Measurements from ENCODE around the gene CCDC188.

CCDC188 gene

DNA sequence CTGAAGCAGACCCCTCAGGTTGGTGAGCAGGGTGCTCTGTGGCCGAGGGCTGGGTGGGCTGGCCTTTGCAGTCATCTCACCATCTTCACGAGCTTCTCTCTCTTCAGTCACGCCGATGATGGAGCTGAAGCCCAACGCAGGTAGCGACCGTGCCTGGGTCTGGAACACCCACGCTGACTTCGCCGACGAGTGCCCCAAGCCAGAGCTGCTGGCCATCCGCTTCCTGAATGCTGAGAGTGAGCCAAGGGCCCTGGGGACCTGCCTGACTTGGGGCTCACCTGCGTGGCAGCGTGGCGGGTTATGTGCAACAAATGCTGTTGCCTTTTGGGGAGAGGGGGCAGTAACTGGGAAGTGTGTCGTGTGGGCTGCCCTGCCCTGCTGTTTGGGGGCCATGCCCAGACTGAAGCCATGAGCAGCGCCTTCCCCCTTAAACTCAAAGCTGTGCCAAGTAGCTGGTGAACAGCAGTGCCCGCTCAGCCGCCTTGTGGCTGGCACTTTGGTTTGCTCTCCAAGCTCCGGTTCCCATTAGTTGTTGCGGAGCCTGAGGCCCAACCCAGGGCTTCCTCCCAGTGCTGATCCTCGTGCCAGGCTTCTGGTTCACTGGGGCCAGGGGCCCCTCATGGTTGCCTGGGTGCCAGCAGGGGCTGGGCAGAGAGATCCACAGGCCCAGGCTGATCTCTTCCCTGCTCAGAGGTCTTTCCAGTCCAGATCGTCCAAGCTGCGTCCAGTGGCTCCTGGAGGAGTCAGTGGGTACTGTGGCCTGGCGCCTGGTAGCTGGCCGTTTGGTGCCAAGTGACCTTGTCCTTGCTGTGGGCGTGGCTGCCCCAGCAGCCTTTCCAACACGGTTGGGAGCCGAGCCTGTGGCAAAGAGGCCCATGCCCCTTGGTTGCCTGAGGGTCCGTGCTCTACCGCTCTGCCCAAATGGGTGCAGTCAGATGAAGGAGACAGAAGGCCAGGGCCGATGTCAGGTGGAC is 25.4 kb downstream of the CCDC188 start:
- DNase-seq = no peak
- Histone ChIP-seq H3K4me3 (ENCODE audit: low read depth, low read length) (no peak overlapping the region), H3K9me3 (ENCODE audit: severe bottlenecking) (no peaks in the 10 kb centered on the region), H3K27ac (peak overlapping the region; percentile 7; the same call in 1 of the 2 replicates), H3K36me3 (peaks cover 69% of the 10 kb centered on the region), H3K27me3 (ENCODE audit: insufficient read depth, low read depth, severe bottlenecking) (no peaks in the 10 kb centered on the region)
- TF ChIP-seq, protein P1, sequence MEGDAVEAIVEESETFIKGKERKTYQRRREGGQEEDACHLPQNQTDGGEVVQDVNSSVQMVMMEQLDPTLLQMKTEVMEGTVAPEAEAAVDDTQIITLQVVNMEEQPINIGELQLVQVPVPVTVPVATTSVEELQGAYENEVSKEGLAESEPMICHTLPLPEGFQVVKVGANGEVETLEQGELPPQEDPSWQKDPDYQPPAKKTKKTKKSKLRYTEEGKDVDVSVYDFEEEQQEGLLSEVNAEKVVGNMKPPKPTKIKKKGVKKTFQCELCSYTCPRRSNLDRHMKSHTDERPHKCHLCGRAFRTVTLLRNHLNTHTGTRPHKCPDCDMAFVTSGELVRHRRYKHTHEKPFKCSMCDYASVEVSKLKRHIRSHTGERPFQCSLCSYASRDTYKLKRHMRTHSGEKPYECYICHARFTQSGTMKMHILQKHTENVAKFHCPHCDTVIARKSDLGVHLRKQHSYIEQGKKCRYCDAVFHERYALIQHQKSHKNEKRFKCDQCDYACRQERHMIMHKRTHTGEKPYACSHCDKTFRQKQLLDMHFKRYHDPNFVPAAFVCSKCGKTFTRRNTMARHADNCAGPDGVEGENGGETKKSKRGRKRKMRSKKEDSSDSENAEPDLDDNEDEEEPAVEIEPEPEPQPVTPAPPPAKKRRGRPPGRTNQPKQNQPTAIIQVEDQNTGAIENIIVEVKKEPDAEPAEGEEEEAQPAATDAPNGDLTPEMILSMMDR (IDR thresholded peaks at IDR 0.05; ENCODE audit: low read depth, low read length) = no peak

DNA sequence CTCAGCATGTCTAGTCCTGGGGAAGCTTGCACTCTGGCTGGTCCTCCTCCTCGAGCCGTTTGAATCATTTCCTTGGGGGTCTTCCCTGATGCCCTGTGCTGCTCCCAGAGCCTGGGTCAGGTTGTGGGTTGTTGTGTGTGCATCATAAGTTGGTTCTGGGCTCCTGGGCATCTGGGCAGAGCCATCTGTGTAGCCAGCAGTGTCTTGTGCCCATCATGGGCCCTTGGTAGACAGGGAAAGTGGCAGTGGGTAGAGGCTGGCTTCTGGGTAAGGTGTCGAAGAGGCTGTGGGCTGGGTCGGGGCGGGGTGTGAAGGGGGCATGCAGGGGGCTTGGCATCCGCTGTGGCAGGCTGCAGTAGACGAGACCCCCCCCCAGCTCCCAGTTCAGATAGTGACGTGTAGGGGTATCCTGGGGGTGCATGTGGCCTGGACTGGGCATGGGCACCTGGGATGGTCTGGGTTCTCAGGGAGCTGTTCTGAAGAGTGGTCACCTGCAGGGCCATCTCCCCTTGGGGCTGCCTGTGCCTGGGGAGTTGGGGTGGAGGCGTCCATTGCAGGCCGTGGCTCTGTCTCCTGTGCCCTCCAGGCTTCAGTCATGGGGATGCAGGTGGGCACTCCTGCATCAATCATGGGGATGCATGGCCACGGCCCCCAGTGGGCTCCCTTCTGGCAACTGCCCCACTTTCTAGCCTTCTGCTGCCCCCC is 26.6 kb downstream of the CCDC188 start:
- Histone ChIP-seq H3K4me3 (ENCODE audit: low read depth, low read length) (no peak overlapping the region), H3K27ac (no peak overlapping the region), H3K36me3 (peaks cover 82% of the 10 kb centered on the region), H3K27me3 (ENCODE audit: insufficient read depth, low read depth, severe bottlenecking) (no peaks in the 10 kb centered on the region), H3K9me3 (ENCODE audit: severe bottlenecking) (no peaks in the 10 kb centered on the region)
- TF ChIP-seq, protein P1 (IDR thresholded peaks at IDR 0.05; ENCODE audit: low read depth, low read length) = no peak
- no peak for DNase-seq

DNA sequence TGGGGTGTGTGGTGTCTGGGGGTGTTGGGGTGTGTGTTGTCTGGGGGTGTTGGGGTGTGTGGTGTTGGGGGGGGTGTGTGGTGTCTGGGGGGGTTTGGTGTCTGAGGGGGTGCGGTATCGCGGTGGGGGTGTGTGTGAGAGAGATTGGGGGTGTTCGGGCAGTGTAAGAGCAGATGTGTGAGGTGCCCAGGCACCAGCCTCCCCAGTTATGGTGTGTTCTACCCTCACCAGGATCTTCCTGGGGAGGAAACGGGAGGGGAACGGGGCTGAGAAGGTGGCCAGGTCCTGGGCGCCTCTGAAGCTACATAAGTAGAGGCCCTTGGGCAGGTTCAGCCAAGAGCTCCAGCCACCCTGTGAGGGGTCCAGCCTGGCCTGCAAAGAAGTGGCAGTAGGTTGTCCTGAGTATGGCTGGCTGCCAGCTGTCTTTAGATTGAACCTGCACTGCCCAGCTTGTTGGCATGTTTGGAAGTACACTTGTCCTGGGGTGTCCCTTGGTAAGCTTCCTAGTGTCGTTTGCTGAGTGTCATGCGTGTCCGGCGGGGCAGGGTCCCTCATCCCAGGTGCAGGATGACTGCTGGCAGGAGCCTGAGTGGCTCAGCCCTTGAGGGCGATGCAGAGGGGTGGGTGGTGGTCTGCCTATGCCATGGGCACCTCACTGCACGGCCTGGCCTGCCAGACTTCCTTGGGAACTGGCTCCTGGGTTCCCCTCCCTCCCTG is 27.3 kb downstream of the CCDC188 start:
- no peaks in the 10 kb centered on the region for H3K27me3 ChIP-seq (ENCODE audit: insufficient read depth, low read depth, severe bottlenecking)
- TF ChIP-seq, protein P1 (IDR thresholded peaks at IDR 0.05; ENCODE audit: low read depth, low read length) = no peak
- H3K27ac ChIP-seq = no peak overlapping the region
- DNase-seq = no peak
- H3K4me3 ChIP-seq (ENCODE audit: low read depth, low read length) = no peak overlapping the region
- peaks cover 89% of the 10 kb centered on the region for H3K36me3 ChIP-seq
- H3K9me3 ChIP-seq (ENCODE audit: severe bottlenecking) = no peaks in the 10 kb centered on the region

DNA sequence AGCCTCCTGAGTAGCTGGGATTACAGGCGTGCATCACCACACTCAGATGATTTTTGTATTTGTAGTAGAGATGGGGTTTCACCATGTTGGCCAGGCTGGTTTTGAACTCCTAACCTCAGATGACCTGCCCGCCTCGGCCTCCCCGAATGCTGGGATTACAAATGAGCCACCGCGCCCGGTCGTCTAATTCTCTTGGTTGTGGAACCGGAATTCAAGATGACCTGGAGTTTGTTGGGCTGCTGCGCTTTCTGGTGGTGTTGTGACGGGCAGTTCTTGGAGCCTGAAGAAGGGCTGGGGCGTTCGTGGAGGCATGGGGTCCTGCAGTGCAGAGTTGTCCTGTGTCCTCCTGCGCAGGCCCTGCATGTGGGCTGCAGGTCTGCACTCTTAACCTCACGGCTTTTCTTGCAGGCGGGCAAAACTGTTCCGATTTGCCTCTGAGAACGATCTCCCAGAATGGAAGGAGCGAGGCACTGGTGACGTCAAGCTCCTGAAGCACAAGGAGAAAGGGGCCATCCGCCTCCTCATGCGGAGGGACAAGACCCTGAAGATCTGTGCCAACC is 28.9 kb downstream of the CCDC188 start:
- peaks cover 85% of the 10 kb centered on the region for H3K36me3 ChIP-seq
- TF ChIP-seq, protein P1 (IDR thresholded peaks at IDR 0.05; ENCODE audit: low read depth, low read length) = no peak
- no peak for DNase-seq
- no peaks in the 10 kb centered on the region for H3K27me3 ChIP-seq (ENCODE audit: insufficient read depth, low read depth, severe bottlenecking)
- H3K27ac ChIP-seq = no peak overlapping the region
- no peak overlapping the region for H3K4me3 ChIP-seq (ENCODE audit: low read depth, low read length)
- H3K9me3 ChIP-seq (ENCODE audit: severe bottlenecking) = no peaks in the 10 kb centered on the region

DNA sequence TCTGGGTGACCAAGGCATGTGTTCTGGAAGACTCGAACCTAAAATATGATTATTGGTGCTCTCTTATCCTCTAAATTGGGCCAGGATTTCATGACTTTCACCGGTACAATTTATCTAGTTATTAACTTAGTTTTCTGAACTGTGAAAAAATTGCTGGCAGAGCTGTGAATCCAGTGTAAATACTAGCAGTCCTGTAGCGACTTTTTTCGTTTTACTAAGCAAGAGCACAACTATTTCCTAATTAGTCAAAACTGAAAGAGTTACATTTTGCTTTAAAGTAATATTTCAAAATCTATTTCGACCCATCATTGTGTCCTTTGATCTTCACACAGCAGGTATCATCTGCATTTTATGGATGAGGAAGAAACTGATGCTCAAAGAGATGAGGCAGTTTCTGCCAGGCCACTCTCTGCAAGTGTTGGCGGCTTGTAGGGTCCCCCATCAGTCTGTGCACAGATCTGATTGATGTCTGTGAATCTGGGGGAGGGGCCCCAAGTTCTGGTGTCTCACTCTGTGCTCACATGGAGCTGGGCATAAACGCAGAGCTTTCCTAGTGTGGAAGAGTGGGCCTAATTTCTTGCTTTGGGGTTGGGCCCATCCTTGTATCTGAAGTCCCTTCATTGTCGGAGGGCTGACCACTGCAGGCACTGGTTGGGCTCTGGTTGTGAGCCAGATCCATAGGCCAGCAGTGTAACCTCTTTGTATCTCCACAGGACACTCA is 32.4 kb downstream of the CCDC188 start:
- peaks cover 81% of the 10 kb centered on the region for H3K36me3 ChIP-seq

More for the DNA sequence above, 32.4 kb downstream of the CCDC188 start:
- DNase-seq = no peak
- TF ChIP-seq, protein P1 (IDR thresholded peaks at IDR 0.05; ENCODE audit: low read depth, low read length) = no peak
- Histone ChIP-seq H3K9me3 (ENCODE audit: severe bottlenecking) (no peaks in the 10 kb centered on the region), H3K4me3 (ENCODE audit: low read depth, low read length) (peak overlapping the region; percentile 98), H3K27ac (peak overlapping the region; percentile 98), H3K27me3 (ENCODE audit: insufficient read depth, low read depth, severe bottlenecking) (no peaks in the 10 kb centered on the region)

Data from WERI-Rb-1 (cell line).